HG02970 (cell line): ENCODE results near the gene TMEM217.

Experiments used
- ATAC-seq: cut with Tn5 transposase; IDR thresholded peaks from one replicate; pipeline ENCODE4 v1.9.1; 2021; ENCODE audit warnings: mild to moderate bottlenecking, moderate library complexity, moderate number of reproducible peaks; ENCODE audit not compliant: unreplicated experiment, low FRiP score

Gene TMEM217

GRCh38 chr6:37280162-37280887, 22.4 kb upstream of the TMEM217 start:
- no peak for ATAC-seq

DNA sequence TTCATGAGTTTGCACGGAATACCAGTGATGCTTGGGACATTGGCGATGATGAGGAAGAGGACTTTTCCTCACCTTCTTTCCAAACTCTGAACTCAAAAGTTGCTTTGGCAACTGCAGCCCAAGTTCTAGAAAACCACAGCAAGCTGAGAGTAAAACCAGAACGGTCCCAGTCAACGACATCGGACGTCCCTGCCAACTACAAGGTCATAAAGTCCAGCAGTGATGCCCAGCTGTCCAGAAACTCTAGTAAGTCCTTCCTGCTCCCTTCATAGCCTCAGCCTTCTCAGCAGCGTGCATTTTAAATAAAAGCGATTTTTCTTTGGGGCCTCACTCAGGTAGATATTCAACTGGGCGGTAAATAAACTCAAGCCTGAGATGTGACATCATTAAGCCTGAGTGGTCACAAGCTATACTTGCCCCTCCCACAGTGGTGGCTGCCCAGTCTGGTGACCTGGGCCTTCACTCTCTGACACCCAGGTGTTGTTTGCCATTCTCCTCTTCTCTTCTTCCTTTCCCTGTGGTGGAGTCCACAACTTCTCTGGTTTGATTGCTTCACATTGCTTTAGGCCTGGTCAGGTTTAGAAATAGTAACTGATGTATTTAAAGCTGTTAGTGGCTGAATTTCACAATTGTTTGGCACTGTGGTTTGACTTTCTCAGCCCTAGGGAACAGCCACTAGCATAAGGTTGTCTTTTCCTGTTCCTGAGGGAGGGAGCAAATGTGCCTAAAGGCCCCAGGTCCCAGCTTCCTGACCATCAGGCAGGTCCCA, 21.6 kb upstream of the TMEM217 start:
- no peak for ATAC-seq

GRCh38 chr6:37277001-37277409, 19.1 kb upstream of the TMEM217 start:
- ATAC-seq = no peak

GRCh38 chr6:37275350-37275749, 17.4 kb upstream of the TMEM217 start:
- ATAC-seq = no peak

DNA sequence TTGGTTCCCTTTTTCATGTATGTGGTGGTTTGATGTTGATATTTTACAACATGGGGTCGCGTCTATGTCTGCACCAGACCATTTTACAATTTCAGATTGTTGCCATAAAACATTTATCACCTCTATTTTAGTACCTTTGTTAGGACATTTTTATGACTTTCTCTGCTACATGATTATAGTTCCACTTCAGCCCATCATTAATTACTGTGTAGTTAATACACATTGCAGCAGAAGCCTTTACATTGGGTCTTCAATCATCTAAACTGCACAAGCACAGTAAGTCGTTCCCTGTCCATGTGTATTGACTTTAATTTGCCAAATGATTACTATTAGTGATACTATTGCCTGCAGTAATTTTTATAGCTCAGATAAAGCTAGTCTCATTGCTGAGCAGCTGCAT, 15.7 kb upstream of the TMEM217 start:
- ATAC-seq = no peak

DNA sequence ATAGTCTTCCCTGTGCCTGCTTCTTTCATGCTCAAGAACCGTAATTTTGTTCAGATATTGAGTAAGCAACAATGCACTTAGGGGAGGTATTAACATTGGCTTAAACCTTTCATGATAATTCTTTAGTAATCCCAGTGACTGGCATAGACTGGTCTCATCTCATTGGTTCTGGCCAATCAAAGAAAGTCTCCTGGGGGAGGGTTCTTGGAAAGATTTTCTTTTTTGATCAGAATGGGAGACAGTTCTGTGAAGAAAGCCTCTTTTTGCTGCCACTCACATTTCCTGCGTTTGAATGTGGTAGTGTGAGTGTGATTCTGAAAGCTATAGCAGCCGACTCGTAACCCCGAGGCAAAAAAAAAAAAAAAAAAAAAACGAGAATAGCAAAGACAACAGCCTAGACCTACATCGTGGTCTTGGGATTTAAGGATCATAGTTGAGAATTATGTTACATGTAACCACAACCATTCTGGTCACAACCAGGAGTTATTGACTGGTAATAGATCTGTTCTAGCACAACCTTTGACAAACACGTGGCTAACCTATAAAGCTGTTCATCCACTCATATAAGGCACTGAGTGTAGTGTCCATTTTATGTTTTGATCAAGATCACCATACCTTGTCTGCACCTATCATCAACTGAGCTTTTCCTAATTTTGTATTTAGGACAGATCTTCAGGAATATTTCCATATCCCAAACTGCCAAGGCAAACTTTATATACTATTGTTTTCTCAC, 15.1 kb upstream of the TMEM217 start:
- ATAC-seq = no peak

DNA sequence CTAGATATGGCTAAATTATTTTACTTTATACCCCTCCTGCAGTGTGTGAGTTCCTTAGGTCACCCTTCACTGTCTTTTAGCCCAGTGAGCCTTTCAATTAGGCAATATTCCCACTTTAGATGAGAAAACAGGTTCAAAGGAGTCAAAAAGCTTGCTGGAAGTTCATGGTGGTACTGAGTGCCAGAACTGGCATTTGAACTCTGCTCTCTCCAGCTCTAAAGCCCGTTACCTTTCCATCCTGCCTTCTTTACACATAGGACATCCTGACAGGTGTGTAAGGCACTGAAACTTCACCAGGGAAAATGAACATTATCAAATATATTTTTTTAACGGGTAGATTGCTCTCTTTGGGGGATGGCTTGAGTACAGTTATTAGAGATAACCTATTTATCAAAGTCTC, 11.2 kb upstream of the TMEM217 start:
- no peak for ATAC-seq

DNA sequence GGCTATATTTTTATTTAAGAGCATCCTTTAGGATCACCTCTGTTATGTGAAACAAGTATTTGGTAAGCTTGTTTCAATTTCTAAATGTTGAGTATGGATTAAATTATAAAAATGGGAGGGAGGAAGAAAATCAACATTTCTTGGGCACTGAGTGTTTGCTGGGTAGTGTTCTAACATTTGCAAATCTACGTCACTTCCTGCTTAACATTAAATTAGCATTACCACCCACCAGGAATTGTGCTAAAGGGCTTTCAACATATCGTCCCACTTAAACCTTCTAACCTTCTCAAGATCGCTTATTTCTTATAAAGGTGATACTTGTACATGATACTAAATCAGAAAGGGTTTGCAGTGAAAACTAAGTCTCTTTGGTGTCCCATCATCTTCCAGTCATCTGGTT, 7.9 kb upstream of the TMEM217 start:
- ATAC-seq = no peak

DNA sequence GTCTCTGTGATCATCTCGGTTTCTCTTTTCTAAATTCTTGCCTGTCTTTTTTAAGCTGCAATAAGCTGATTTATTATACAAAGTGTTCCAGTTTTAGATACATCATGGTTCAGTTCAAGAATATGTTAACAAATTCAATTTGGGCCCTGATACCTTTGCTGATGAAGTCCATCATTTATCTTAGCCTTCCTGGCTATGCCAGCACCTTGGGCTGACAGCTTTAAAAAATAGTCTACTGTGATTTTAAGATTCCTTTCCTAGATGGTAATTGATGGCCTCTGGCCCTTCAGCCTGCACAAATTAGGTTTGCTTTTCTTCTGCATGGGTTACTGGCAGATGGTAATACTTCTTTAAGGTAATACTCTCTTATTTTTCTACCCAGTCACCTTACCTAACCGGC, 7.1 kb upstream of the TMEM217 start:
- ATAC-seq = no peak

- ATAC-seq = no peak
These were observed 4.6 kb upstream of the TMEM217 start for GRCh38 chr6:37262446-37263026.

DNA sequence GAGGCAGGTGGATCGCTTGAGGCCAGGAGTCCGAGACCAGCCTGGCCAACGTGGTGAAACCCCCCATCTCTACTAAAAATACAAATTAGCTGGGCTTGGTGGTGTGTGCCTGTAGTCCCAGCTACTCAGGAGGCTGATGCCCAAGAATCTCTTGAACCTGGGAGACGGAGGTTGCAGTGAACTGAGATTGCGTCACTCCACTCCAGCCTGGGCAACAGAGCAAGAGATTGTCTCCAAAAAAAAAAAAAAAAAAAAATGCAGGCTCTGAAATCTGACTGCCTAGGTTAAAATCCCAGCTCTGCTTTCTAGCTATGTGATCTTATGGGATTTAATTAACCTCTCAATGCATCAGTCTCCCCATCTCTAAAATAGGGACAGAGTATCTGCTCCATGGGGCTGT, 3.3 kb upstream of the TMEM217 start:
- ATAC-seq = no peak

GRCh38 chr6:37260444-37260843, 2.5 kb upstream of the TMEM217 start:
- no peak for ATAC-seq

DNA sequence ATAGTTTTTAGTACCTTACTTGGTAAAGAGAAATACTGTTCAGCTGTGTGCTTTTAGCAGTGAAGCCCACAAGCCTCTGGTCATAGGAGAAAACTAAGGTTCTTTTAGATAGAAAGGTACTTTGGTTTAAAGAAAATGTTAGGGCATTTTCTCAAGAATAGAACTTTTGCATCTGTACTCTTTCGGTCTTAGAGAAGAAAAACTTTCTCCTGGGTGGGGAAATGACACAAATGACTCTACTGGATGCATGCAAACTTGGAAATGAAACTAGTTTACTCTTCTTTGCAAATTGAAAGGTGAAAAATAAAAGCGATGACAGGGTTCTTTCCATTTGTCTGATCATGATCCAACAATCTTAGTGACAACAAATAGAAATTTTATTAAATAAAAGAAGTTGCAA, 2.1 kb upstream of the TMEM217 start:
- no peak for ATAC-seq

- ATAC-seq = no peak
These were observed 1.2 kb upstream of the TMEM217 start for GRCh38 chr6:37259191-37259590.

DNA sequence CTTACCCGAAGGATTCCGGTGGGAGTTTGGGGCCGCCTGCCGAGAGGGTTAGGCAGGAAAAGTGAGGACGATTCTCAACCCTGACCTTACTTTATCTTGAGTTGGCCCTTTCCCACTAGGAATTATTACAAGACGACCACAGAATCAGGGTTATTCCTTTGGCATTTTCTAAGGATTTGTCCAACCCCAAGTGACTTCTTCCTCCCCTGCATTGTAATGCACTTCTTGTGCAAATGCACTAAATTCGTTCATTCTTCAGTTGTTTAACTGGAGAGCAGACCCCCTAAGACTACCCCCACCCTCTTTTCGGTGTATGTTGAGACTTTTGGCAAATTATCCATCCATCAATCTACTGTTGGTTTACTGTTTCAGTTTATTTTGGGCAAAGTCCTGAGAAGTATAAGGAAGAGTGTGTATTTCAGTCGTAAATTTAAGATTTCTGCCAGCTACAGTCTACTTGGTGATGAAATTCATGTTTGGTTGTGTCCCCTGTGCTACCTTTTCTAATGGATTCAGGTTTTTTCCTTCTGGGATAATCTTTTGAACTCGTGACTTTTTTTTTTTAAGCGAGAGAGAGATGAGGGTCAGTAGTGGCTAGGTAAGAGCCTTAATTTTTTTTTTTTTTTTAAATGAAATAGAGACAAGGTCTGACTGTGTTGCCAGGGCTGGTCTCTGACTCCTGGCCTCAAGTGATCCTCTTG, 611 bp upstream of the TMEM217 start:
- no peak for ATAC-seq

DNA sequence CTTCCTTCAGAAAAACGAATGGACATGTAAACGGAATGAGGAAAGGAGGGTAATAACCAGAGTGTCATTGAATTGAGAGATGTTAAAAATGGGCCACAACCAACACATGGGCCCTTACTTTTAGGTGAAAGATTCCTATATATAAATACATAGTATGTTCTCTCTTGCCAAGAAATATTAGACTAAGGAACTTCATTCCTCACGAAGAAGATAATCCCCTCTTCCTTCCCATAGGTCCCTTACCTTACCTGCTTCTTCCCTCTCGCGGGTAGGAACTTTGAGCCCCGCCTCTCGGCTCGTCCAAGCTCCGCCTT, 667 bp downstream of the TMEM217 start:
- ATAC-seq = no peak

DNA sequence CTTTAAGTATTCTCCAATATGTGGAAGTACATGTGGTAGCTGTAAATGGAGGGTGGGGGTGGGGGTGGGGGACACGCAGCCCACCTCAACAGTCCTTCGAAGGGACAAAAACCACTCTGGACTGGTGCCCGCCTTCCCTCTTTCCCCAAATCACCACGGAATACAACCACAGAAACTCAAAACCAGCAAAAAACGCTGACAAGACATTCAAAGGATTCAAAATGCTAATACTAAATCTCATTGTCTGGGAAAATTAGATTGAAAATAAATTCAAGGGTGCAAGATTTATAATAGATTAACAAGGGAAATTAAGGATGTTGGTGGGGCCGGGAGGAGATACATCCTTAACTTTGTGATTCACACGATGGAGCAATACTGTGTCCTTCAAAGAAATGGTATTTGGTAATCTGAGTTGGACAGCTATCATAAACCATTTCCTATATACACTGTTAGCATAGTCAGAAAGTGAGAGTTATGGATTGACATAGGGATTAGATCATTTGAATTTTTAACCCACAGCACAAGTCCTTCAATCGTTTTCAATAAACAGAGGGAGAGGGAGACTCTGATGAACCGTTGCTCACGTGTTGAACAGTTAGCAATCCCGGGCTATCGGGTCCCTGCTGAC, 1.1 kb downstream of the TMEM217 start:
- no peak for ATAC-seq

DNA sequence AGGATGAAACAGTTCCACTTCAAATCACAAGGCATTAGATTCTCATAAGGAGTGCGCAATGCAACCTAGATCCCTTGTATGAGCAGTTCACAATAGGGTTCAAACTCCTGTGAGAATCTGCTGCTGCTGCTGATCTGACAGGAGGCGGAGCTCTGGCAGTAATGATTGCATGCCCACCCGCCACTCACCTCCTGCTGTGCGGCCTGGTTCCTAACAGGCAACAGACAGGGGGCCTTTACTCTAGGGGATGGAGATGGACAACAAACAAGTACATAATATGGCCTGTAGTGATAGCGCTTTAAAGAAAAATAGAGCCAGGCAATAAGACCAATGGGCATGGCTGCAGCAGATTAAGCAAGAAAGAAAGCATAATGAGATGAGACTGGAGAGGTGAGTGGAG, 3.1 kb downstream of the TMEM217 start:
- ATAC-seq = no peak

- no peak for ATAC-seq
These were observed 4.4 kb downstream of the TMEM217 start for GRCh38 chr6:37253486-37254007.

DNA sequence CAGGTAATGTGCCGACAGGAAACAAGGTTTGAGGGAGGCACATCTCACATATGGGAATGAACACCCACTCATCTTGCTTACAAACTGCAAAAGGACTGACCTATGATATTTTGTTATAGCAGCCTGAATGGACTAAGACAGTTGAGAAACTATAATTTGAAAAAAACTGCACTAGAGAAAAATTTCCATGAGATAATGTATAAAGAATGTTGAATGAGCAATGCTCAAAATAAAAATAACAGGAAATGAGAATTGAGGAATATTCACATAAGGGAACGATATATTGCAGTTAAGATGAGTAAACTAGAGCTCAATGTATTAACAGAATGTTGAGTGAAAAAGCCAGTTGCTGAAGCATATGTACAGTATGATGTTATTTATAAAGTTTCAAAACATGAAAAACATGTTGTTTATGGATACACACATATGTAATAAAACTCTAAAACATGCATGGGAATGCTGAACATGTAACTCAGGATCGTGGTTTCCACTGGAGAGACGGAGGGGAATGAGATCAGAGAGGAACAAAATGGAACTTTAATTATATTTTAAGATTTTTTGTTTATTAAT, 6.6 kb downstream of the TMEM217 start:
- ATAC-seq = no peak
